Mononuclear cell (primary cell): ENCODE measurements around the gene RIMS1. TPM values are rescaled to one million over a fixed set of nuclear protein-coding genes. Genes with fewer than 3 reads are reported as not detected.
"Not testable (repeated sequence)": the region's sequence is repeated elsewhere in the genome, so short reads cannot be mapped to it uniquely, and the experiment has no call there.

Source experiments
- H3K27me3 ChIP-seq: 2 replicates; pipeline ENCODE4 v1.6.0; 2011; ENCODE audit warnings: low read length, control low read depth; ENCODE audit not compliant: insufficient read depth
- H3K4me1 ChIP-seq: 2 replicates; pipeline ENCODE4 v1.5.1; 2011; ENCODE audit warnings: mild to moderate bottlenecking, low read length, control low read depth; ENCODE audit not compliant: insufficient read depth
- H3K4me3 ChIP-seq: 2 replicates; pipeline ENCODE4 v1.5.1; 2011; ENCODE audit warnings: mild to moderate bottlenecking, low read length, moderate library complexity
- H3K9me3 ChIP-seq: 2 replicates; pipeline ENCODE4 v1.5.1; 2011; ENCODE audit warnings: low read depth, mild to moderate bottlenecking, control low read depth, low read length
- total RNA-seq: library from RNA; depleted of rRNA; stranded (reverse); fragments of >200 nt; gene quantifications from one replicate; pipeline ENCODE4 v1.2.3, GENCODE V29; 2012

The RIMS1 gene
- total RNA-seq, 1 donor = under 0.01 TPM

- Histone ChIP-seq H3K4me3 (no peak overlapping the region), H3K27me3 (no peaks in the 10 kb centered on the region), H3K9me3 (no peaks in the 10 kb centered on the region), H3K4me1 (no peaks in the 10 kb centered on the region)
Measured at GRCh38 chr6:71908162-71908765, 21.9 kb downstream of the RIMS1 start.

GRCh38 chr6:71913444-71914234 lies 27.3 kb downstream of the RIMS1 start:
- H3K27me3 ChIP-seq = no peaks in the 10 kb centered on the region
- no peak overlapping the region for H3K4me3 ChIP-seq
- no peaks in the 10 kb centered on the region for H3K4me1 ChIP-seq
- no peaks in the 10 kb centered on the region for H3K9me3 ChIP-seq

- Histone ChIP-seq H3K9me3 (no peaks in the 10 kb centered on the region), H3K4me3 (no peak overlapping the region), H3K4me1 (no peaks in the 10 kb centered on the region), H3K27me3 (no peaks in the 10 kb centered on the region)
Measured at GRCh38 chr6:71929047-71929446, 42.7 kb downstream of the RIMS1 start.

GRCh38 chr6:71933881-71934280 lies 47.5 kb downstream of the RIMS1 start:
- no peak overlapping the region for H3K4me3 ChIP-seq
- H3K4me1 ChIP-seq = no peaks in the 10 kb centered on the region
- H3K27me3 ChIP-seq = no peaks in the 10 kb centered on the region
- no peaks in the 10 kb centered on the region for H3K9me3 ChIP-seq

- Histone ChIP-seq H3K27me3 (no peaks in the 10 kb centered on the region), H3K9me3 (no peaks in the 10 kb centered on the region), H3K4me3 (no peak overlapping the region), H3K4me1 (no peaks in the 10 kb centered on the region)
Measured at GRCh38 chr6:71965404-71965803, 79.1 kb downstream of the RIMS1 start.

- Histone ChIP-seq H3K27me3 (no peaks in the 10 kb centered on the region), H3K9me3 (no peaks in the 10 kb centered on the region), H3K4me1 (no peaks in the 10 kb centered on the region), H3K4me3 (no peak overlapping the region)
Measured at GRCh38 chr6:71967436-71967835, 81.1 kb downstream of the RIMS1 start.

GRCh38 chr6:71977884-71978283 lies 91.5 kb downstream of the RIMS1 start:
- Histone ChIP-seq H3K9me3 (no peaks in the 10 kb centered on the region), H3K27me3 (no peaks in the 10 kb centered on the region), H3K4me3 (no peak overlapping the region), H3K4me1 (no peaks in the 10 kb centered on the region)

- Histone ChIP-seq H3K27me3 (no peaks in the 10 kb centered on the region), H3K9me3 (no peaks in the 10 kb centered on the region), H3K4me3 (no peak overlapping the region), H3K4me1 (no peaks in the 10 kb centered on the region)
Measured at GRCh38 chr6:71979911-71980310, 93.6 kb downstream of the RIMS1 start.

- no peaks in the 10 kb centered on the region for H3K4me1 ChIP-seq
- H3K4me3 ChIP-seq = no peak overlapping the region
- H3K9me3 ChIP-seq = no peaks in the 10 kb centered on the region
- no peaks in the 10 kb centered on the region for H3K27me3 ChIP-seq
Measured at GRCh38 chr6:71982389-71982788, 96.0 kb downstream of the RIMS1 start.

- no peaks in the 10 kb centered on the region for H3K27me3 ChIP-seq
- no peaks in the 10 kb centered on the region for H3K4me1 ChIP-seq
- H3K9me3 ChIP-seq = no peaks in the 10 kb centered on the region
- H3K4me3 ChIP-seq = no peak overlapping the region
Measured at GRCh38 chr6:71983131-71983530, 96.8 kb downstream of the RIMS1 start.

GRCh38 chr6:71994705-71995271 lies 108.4 kb downstream of the RIMS1 start:
- Histone ChIP-seq H3K9me3 (no peaks in the 10 kb centered on the region), H3K27me3 (no peaks in the 10 kb centered on the region), H3K4me3 (no peak overlapping the region), H3K4me1 (no peaks in the 10 kb centered on the region)

- no peaks in the 10 kb centered on the region for H3K27me3 ChIP-seq
- H3K4me1 ChIP-seq = no peaks in the 10 kb centered on the region
- no peaks in the 10 kb centered on the region for H3K9me3 ChIP-seq
- H3K4me3 ChIP-seq = no peak overlapping the region
Measured at GRCh38 chr6:71997341-71997740, 111.0 kb downstream of the RIMS1 start.

GRCh38 chr6:72002415-72002814 lies 116.1 kb downstream of the RIMS1 start:
- H3K9me3 ChIP-seq = no peaks in the 10 kb centered on the region
- no peaks in the 10 kb centered on the region for H3K4me1 ChIP-seq
- no peak overlapping the region for H3K4me3 ChIP-seq
- no peaks in the 10 kb centered on the region for H3K27me3 ChIP-seq

- H3K4me3 ChIP-seq, H3K27me3 ChIP-seq, H3K9me3 ChIP-seq, H3K4me1 ChIP-seq: not testable (repeated sequence)
Measured at GRCh38 chr6:72006591-72006990, 120.2 kb downstream of the RIMS1 start.

- Histone ChIP-seq H3K4me1 (no peaks in the 10 kb centered on the region), H3K9me3 (no peaks in the 10 kb centered on the region), H3K4me3 (no peak overlapping the region), H3K27me3 (no peaks in the 10 kb centered on the region)
Measured at GRCh38 chr6:72022830-72023229, 136.5 kb downstream of the RIMS1 start.

- no peaks in the 10 kb centered on the region for H3K4me1 ChIP-seq
- H3K27me3 ChIP-seq = no peaks in the 10 kb centered on the region
- H3K4me3 ChIP-seq = no peak overlapping the region
- H3K9me3 ChIP-seq = no peaks in the 10 kb centered on the region
Measured at GRCh38 chr6:72031471-72031870, 145.1 kb downstream of the RIMS1 start.
